ENCODE measurements around the gene ELFN1.

GRCh38 chr7:1715331-1715625, 45.2 kb downstream of the ELFN1 start:
- TF ChIP-seq GATA2 (IDR thresholded peaks at IDR 0.05; ENCODE audit: low read depth, low read length) (no peak), GATA3 (IDR thresholded peaks at IDR 0.05; ENCODE audit: low read depth, low read length) (no peak)

Data from SH-SY5Y (cell line).